WERI-Rb-1 (cell line): ENCODE measurements around the gene GPER1.

ENCODE experiments used
- DNase-seq: peaks from one replicate; pipeline ENCODE4 v3.0.0-alpha.2; 2020
- H3K27ac ChIP-seq: fragments of 250-450 bp; sonication (Bioruptor Pico); 2 replicates; pipeline ENCODE4 v1.5.1; 2020; ENCODE audit warnings: mild to moderate bottlenecking, moderate library complexity
- H3K27me3 ChIP-seq: fragments of 250-450 bp; sonication (Bioruptor Pico); 2 replicates; pipeline ENCODE4 v1.5.1; 2021; ENCODE audit warnings: mild to moderate bottlenecking, low read depth, moderate library complexity; ENCODE audit not compliant: insufficient read depth, severe bottlenecking
- H3K36me3 ChIP-seq: fragments of 250-450 bp; sonication (Bioruptor Pico); 2 replicates; pipeline ENCODE4 v1.5.1; 2020; ENCODE audit warnings: mild to moderate bottlenecking, moderate library complexity
- H3K4me3 ChIP-seq: 2 replicates; pipeline ENCODE4 v1.5.1; 2011; ENCODE audit warnings: low read depth, mild to moderate bottlenecking, control low read depth, low read length
- H3K9me3 ChIP-seq: fragments of 250-450 bp; sonication (Bioruptor Pico); 2 replicates; pipeline ENCODE4 v1.5.1; 2021; ENCODE audit warnings: mild to moderate bottlenecking, moderate library complexity; ENCODE audit not compliant: severe bottlenecking
- CTCF ChIP-seq: IDR thresholded peaks from 2 replicates; pipeline ENCODE4 v1.5.1; 2011; ENCODE audit warnings: low read depth, mild to moderate bottlenecking, control low read depth, inconsistent platforms, low read length

Gene GPER1

GRCh38 chr7:1095621-1096155 is 7.8 kb downstream of the GPER1 start:
- no peak for TF ChIP-seq CTCF
- Histone ChIP-seq H3K4me3 (no peak overlapping the region), H3K27ac (no peak overlapping the region), H3K27me3 (no peaks in the 10 kb centered on the region), H3K9me3 (no peaks in the 10 kb centered on the region), H3K36me3 (peaks cover 8% of the 10 kb centered on the region)
- no peak for DNase-seq

GRCh38 chr7:1096156-1097119 is 8.5 kb downstream of the GPER1 start:
- TF ChIP-seq CTCF: no peak
- Histone ChIP-seq H3K27me3 (no peaks in the 10 kb centered on the region), H3K9me3 (no peaks in the 10 kb centered on the region), H3K36me3 (peaks cover 8% of the 10 kb centered on the region), H3K27ac (no peak overlapping the region), H3K4me3 (no peak overlapping the region)
- DNase-seq: no peak

GRCh38 chr7:1097120-1097504 is 9.2 kb downstream of the GPER1 start:
- Histone ChIP-seq H3K36me3 (peaks cover 5% of the 10 kb centered on the region; the same call in 1 of the 2 replicates), H3K27ac (no peak overlapping the region), H3K4me3 (no peak overlapping the region), H3K9me3 (no peaks in the 10 kb centered on the region), H3K27me3 (no peaks in the 10 kb centered on the region)
- DNase-seq: no peak
- no peak for TF ChIP-seq CTCF

DNA sequence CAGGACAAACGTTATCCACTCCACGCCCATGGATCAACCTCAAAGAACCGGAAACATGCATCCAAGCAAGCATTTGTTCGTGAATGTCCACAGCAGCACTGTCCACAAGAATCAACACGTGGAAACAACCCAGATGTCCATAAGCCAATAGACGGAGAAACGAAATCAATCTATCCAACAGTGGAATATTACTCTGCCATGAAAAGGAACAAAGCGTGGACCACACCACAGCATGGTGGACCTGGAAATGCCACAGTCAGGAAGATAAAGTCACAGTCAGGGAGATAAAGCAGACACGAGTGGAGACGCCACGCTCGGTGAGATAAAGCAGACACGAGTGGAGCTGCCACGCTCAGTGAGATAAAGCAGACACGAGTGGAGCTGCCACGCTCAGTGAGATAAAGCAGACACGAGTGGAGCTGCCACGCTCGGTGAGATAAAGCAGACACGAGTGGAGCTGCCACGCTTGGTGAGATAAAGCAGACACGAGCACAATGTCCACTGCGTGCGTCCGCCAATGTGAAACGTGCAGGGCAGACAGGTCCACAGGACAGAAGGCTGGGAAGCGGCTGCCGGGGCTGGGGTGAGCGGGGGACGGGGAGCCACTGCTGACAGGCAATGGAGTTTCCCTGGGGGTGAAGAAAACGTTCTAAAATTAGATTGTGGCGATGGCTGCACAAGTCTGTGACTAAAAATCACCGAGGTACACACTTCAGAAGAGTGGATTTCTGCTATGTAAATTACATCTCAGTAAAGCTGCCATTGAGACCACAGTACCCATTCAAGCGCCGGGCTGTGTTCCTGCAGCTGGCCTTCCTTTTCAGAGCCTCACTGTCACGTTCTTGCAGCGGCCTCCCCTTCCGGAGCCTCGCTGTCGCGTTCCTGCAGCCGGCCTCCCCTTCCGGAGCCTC is 10.6 kb downstream of the GPER1 start:
- Histone ChIP-seq H3K27ac (no peak overlapping the region), H3K27me3 (no peaks in the 10 kb centered on the region), H3K4me3 (no peak overlapping the region), H3K9me3 (no peaks in the 10 kb centered on the region), H3K36me3 (peaks cover 5% of the 10 kb centered on the region; the same call in 1 of the 2 replicates)
- DNase-seq: no peak
- TF ChIP-seq CTCF: no peak

DNA sequence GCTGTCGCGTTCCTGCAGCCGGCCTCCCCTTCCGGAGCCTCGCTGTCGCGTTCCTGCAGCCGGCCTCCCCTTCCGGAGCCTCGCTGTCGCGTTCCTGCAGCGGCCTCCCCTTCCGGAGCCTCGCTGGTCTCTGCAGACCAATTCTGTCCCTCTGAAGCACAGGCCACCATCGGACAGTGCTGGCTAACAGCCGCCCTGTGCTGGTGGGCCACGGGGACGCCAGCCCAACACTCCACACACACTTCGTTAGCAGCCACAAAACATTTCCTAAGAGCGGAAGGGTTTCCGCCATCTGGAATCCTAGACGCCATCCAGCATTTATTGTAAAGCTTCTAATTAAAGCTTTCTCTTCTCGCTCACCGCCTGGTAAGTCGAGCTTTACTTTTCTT is 11.2 kb downstream of the GPER1 start:
- peaks cover 5% of the 10 kb centered on the region; the same call in 1 of the 2 replicates for H3K36me3 ChIP-seq
- no peak overlapping the region for H3K27ac ChIP-seq
- DNase-seq: no peak
- H3K9me3 ChIP-seq: no peaks in the 10 kb centered on the region
- H3K27me3 ChIP-seq: no peaks in the 10 kb centered on the region
- TF ChIP-seq CTCF: no peak
- no peak overlapping the region for H3K4me3 ChIP-seq
